GM18517 (cell line): ENCODE measurements around the gene PCGF3.
"Not testable (repeated sequence)": the region's sequence is repeated elsewhere in the genome, so short reads cannot be mapped to it uniquely, and the experiment has no call there.

ENCODE experiments used
- ATAC-seq: cut with Tn5 transposase; IDR thresholded peaks from one replicate; pipeline ENCODE4 v1.9.1; 2021; ENCODE audit warnings: mild to moderate bottlenecking, moderate library complexity; ENCODE audit not compliant: unreplicated experiment

Gene PCGF3

DNA sequence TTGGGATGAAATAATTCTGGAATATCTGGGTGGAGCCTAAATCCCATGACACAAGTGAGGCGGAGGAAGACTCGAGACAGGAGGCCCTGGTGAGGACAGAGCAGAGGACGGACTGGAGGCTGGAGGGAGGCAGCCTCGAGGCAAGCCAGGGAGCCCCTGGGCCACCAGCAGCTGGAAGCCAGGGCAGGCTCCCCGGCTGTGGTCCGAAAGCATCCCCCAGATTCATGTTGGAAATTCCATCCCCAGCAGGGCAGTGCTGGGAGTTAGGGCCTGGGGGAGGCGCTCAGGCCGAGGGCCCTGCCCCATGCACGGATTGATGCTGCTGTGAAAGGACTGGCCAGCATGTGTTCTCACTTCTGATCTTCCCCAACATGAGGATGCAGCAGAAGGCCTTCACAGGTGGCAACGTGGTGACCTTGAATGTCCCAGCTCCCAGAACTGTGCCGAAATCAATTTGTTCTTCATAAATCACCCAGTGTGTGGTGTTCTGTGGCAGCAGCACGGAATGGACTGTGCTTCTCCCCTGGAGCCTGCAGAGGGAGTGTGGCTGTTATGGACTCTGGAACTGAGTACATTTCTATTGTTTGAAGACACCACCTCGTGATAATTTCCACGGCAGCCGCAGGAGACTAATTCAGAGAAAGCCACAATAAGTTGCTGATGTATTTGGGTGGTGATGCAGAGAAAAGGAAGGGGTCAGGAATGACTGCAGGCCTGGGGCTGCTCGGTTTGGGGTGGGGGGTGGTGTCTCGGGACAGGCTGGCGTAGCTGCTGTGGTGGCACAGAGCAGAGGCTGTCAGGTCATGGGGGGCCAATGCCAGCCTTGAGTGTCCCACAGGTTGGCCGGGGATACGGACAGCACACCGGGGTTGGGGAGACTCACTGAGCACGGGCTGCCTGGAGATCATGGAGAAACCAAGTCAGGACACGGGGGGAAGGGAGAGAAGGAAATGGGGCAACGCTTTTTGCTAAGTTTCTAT, 56.9 kb downstream of the PCGF3 start:
- no peak for ATAC-seq

DNA sequence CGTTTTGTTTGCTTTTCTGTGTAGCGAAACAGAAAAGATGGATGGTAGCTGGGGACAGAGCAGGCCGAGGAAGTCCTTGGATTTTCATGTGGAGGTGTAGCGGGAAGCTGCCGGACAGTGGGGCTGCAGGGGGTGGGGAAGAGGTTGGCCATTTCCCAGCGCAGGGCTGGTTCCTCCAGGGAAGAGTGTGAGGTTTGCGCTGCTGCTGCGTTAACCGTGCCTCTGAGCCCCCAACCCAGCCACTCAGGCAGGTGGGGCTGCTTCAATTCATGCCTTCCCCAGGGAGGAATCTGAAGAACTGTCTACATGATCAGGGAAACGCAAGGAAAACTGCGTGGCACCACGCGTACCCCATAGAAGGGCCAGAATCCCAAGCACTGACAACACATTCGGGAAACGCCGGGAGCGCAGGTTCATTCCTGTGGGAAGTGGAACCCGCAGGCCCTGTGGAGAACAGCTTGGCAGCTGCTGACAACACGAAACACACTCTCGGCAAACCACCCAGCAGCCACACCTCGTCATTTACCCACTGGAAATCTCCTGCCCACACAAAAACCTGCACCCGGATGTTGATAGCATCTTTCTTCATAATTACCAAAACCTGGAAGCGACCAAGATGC, 57.7 kb downstream of the PCGF3 start:
- ATAC-seq = no peak

DNA sequence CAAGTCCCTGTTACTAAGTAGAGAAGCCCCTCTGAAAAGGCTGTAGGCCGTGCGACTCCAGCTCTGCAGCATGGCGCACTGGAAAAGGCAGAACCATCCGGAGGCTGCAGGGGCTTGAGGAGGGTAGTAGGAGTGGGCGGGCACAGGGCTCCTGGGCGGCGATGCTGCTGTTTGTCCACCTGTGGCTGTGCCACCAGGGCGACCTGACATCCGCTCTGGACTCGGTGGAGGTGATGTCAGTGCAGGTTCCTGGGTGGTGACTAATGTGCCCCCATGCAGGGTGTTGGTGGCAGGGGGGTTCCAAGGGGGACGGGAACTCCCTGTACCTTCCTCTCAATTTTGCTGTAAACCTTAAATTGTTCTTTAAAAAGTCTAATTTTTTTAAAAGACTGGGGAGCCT, 58.3 kb downstream of the PCGF3 start:
- no peak for ATAC-seq

GRCh38 chr4:764405-765169, 59.0 kb downstream of the PCGF3 start:
- no peak for ATAC-seq

GRCh38 chr4:766152-766515, 60.5 kb downstream of the PCGF3 start:
- ATAC-seq = no peak

GRCh38 chr4:766559-767283, 61.1 kb downstream of the PCGF3 start:
- no peak for ATAC-seq

- no peak for ATAC-seq
Measured at GRCh38 chr4:768076-768475, 62.4 kb downstream of the PCGF3 start.

- no peak for ATAC-seq
Measured at GRCh38 chr4:768995-769394, 63.4 kb downstream of the PCGF3 start.

DNA sequence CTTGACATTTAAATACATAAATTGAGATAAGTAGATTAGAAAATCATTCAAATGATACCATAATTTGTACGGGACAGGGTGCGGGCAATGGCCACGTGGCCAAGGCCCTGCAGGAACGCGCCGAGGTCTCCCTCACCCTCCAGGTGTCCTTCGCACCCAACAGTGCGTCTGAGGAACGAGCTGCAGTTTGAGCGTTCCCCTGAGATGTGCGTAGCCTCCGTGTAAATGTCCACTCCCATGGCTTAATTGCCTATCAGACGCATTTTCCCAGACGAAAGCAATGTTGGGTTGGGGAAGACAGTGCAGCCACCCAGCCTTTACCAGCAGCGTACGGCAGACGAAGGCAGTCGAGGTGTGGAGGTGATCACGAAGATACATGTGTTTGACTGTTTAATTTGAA, 63.9 kb downstream of the PCGF3 start:
- ATAC-seq = no peak

DNA sequence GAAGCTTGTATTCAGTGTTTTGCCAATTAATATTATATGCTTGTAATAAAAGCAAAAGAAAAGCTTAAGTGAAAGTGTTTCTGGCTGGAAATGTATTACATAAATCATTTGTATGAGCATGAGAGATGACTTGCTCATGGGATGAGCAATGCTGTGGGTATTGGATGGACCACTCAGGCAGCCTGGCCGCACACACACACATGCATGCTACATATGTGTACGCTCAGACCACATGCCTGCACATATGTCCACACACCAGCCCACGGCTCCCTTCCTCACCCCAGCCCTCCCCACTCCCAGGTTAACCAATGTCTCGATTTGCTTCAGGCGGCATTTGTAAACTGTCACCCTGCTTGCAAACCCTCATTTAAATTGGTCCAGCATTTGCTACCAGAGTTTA, 64.4 kb downstream of the PCGF3 start:
- no peak for ATAC-seq

GRCh38 chr4:771464-771863, 65.8 kb downstream of the PCGF3 start:
- ATAC-seq = no peak

GRCh38 chr4:772118-772517, 66.5 kb downstream of the PCGF3 start:
- no peak for ATAC-seq

DNA sequence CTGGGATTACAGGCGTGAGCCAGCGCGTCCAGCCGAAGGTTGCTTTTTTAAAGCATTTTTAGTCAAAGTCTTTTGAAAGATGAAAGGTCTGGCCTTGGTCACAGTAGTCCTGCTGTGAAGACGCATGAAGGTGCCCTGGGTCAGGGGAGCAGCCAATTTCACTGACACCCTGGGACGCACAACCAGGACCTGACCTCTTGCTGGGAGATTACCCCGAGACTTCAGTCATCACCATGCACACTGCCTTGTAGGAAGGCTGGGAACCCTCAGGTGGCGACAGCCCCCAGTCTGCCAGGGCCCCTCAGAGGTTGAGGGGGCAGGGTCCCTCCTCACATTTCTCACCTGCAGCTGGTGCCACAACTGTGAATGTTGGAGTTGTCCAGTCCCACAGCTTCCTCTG, 67.1 kb downstream of the PCGF3 start:
- ATAC-seq = no peak

GRCh38 chr4:773214-773613, 67.6 kb downstream of the PCGF3 start:
- ATAC-seq = no peak

DNA sequence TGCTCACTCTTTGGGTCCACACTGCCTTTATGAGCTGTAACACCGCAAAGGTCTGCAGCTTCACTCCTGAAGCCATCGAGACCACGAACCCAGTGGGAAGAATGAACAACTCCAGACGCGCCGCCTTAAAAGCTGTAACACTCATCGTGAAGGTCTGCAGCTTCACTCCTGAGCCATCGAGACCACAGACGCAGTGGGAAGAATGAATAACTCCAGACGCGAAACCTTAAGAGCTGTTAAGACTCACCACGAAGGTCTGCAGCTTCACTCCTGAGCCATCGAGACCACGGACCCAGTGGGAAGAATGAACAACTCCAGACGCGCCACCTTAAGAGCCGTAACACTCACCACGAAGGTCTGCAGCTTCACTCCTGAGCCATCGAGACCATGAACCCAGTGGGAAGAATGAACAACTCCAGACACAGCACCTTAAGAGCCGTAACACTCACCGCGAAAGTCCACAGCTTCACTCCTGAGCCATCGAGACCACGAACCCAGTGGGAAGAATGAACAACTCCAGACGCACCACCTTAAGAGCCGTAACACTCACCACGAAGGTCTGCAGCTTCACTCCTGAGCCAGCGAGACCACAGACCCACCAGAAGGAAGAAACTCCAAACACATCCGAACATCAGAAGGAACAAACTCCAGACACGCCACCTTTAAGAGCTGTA, 68.9 kb downstream of the PCGF3 start:
- ATAC-seq = not testable (repeated sequence)

- ATAC-seq = not testable (repeated sequence)
Measured at GRCh38 chr4:775485-775884, 69.9 kb downstream of the PCGF3 start.

- ATAC-seq = no peak
Measured at GRCh38 chr4:776743-777441, 71.3 kb downstream of the PCGF3 start.

DNA sequence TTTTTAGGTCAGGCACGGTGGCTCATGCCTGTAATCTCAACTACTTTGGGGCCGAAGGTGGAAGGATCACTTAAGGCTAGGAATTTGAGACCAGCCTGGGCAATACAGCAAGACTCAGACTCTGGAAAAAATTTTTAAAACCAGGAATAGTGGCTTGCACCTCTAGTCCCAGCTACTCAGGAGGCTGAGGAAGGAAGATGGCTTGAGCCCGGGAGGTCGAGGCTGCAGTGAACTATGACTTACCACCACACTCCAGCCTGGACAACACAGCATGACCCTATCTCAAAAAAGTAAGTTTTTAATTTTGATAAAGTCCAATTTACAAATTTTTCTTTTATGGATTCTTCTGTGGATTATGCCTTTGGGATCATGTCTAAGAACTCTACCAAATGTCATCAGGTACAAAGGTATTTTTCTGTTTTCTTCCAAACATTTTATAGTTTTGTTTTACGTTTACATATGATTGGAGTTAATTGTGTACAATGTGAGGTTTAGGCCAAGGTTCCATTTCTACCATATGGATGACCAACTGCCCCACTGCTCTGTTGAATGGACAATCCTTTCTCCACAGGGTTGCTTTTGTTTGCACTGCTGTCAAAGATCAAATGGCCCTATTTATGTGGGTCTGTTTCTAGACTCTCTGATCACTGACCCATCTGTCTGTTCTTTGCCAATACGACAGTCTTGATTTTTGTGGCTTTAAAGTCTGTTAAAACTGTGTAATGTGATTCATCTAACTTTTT, 72.1 kb downstream of the PCGF3 start:
- no peak for ATAC-seq

DNA sequence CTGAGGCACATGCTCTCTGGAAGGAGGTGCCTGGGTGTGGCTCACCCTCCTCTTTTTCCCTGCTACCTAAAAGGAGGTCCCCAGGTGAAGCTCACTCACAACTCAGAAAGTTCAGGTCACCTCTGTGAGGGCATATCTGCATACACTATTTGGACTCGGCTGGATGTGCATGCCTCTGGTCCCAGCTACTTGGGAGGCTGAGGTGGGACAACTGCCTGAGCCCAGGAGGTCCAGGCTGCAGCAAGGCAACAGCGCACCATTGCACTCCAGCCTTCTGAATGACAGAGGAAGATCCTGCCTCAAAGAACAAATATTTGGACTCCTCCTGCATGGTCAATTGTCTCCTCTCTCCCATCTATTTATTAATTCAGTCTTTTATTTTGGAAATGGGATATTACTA, 73.9 kb downstream of the PCGF3 start:
- ATAC-seq = no peak
